Loucy (cell line): Measurements from ENCODE around the gene MTA1.

Experiments used
- H2AFZ ChIP-seq: fragments of 200-600 bp; sonication (generic); 2 replicates; pipeline ENCODE4 v1.6.0; 2016; ENCODE audit warnings: antibody characterized with exemption, mild to moderate bottlenecking, low read length, moderate library complexity
- H3F3A ChIP-seq: fragments of 200-600 bp; 2 replicates; pipeline ENCODE4 v1.6.0; 2016; ENCODE audit warnings: antibody characterized with exemption, low read depth, mild to moderate bottlenecking
- H3K27me3 ChIP-seq: fragments of 200-600 bp; sonication (generic); 2 replicates; pipeline ENCODE4 v1.6.1; 2014; ENCODE audit warnings: low read length, mild to moderate bottlenecking; ENCODE audit not compliant: insufficient read depth, poor library complexity, severe bottlenecking
- H3K36me3 ChIP-seq: fragments of 200-600 bp; sonication (generic); 2 replicates; pipeline ENCODE4 v1.6.1; 2016; ENCODE audit warnings: low read length; ENCODE audit not compliant: insufficient read depth
- H3K4me1 ChIP-seq: fragments of 200-600 bp; sonication (generic); 2 replicates; pipeline ENCODE4 v1.5.1; 2014; ENCODE audit warnings: low read length, mild to moderate bottlenecking; ENCODE audit not compliant: insufficient read depth, poor library complexity, severe bottlenecking
- H3K4me2 ChIP-seq: fragments of 200-600 bp; sonication (generic); 2 replicates; pipeline ENCODE4 v1.6.0; 2014; ENCODE audit warnings: antibody characterized with exemption, low read length, low read depth, mild to moderate bottlenecking; ENCODE audit not compliant: poor library complexity, severe bottlenecking
- H3K4me3 ChIP-seq: fragments of 200-600 bp; sonication (generic); 2 replicates; pipeline ENCODE4 v1.5.1; 2014; ENCODE audit warnings: low read length, mild to moderate bottlenecking, mixed read lengths; ENCODE audit not compliant: poor library complexity, severe bottlenecking
- H3K79me2 ChIP-seq: fragments of 200-600 bp; sonication (generic); 2 replicates; pipeline ENCODE4 v1.6.1; 2014; ENCODE audit warnings: low read length; ENCODE audit not compliant: insufficient read depth
- H3K9ac ChIP-seq: fragments of 200-600 bp; sonication (generic); 2 replicates; pipeline ENCODE4 v1.6.0; 2014; ENCODE audit warnings: mild to moderate bottlenecking, low read depth, low read length, moderate library complexity; ENCODE audit not compliant: poor library complexity, severe bottlenecking
- H3K9me2 ChIP-seq: fragments of 200-600 bp; sonication (generic); replicated peaks from 2 replicates; pipeline ENCODE4 v1.6.1; 2016; ENCODE audit warnings: low read depth, low read length, mixed read lengths
- H3K9me3 ChIP-seq: fragments of 200-600 bp; sonication (generic); 2 replicates; pipeline ENCODE4 v1.6.1; 2014; ENCODE audit warnings: mild to moderate bottlenecking, antibody characterized with exemption, low read length, low read depth; ENCODE audit not compliant: insufficient read depth
- H4K20me1 ChIP-seq: fragments of 200-600 bp; sonication (generic); 2 replicates; pipeline ENCODE4 v1.6.0; 2014; ENCODE audit warnings: antibody characterized with exemption, low read length, mild to moderate bottlenecking; ENCODE audit not compliant: insufficient read depth, poor library complexity, severe bottlenecking
- EZH2phosphoT487 ChIP-seq: fragments of 200-600 bp; IDR thresholded peaks from 2 replicates; pipeline ENCODE4 v1.6.1; 2018; ENCODE audit warnings: antibody characterized with exemption, mild to moderate bottlenecking, moderate library complexity, borderline replicate concordance
- TF ChIP-seq, protein P1 (sequence below): fragments of 200-600 bp; sonication (generic); conservative IDR thresholded peaks from 2 replicates; pipeline ENCODE4 v1.5.1; 2014; ENCODE audit warnings: mild to moderate bottlenecking, antibody characterized with exemption, low read length

The MTA1 gene

DNA sequence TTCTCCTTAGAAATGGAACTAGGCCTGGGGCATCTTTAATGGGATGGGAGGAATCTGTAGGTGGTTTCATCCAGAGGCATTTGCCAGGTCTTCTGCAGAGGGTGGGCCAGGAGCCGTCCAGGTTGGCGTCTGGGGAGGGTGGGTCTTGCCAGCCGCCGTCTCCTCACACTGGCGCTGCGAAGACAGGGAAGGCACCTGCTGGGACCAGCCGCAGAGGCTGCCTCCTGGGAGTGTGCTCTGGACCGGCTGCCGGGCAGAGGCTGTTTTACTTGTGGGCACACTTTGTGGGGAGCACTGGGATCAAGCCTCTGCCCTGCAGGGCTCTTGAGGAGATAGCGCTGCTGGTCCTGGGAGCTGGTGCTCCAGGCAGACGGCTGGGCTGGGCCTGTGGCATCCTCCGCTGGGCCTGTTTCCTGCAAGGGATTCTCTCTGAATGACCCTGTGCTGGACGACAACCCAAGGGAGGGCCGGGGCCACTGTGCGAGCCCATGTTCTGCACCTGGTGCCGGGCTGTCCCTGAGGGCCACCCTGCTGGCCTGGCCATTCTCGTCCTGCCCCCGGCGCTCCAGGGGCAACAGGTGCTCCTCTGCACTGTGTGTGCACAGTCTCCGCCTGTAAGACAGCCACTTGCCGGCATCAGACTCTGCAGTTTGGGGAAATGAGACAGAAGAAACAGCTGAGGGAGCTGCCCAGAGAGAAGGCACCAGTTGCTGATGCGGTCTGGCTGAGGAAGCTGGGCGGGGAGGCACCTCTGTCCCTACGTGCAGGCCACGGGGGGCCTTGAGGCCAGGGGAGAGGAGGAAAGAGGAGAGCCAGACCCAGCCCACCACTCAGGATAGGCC lies 31.3 kb upstream of the MTA1 start:
- H3F3A ChIP-seq = no peaks in the 10 kb centered on the region

DNA sequence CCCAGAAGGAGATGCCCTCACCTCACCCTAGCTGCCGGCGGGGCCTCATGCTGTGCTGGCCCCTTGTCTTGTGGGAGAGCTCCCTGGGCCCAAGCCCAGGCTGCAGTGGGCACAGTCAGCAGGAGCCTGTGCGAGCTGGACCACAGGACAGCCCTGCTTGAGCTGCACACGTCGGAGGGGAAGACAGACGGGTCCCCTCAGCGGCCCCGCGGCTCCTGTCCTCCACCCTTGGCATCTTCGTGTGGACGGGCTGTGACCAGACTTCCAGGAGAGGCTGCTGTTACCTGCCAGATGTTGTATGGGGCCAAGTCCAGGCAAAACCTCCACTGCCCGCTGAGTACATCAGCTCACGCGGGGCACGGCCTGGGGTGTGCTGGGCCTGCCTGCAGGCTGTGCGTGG lies 30.7 kb upstream of the MTA1 start:
- H3K4me1 ChIP-seq = peaks cover 19% of the 10 kb centered on the region
- TF ChIP-seq EZH2phosphoT487 = no peak
- H3K27me3 ChIP-seq = no peaks in the 10 kb centered on the region
- H3K4me3 ChIP-seq = no peak overlapping the region
- H2AFZ ChIP-seq = no peak overlapping the region
- H3F3A ChIP-seq = no peaks in the 10 kb centered on the region
- H3K36me3 ChIP-seq = peaks cover 5% of the 10 kb centered on the region; the same call in 1 of the 2 replicates
- H3K9me3 ChIP-seq = no peaks in the 10 kb centered on the region
- H4K20me1 ChIP-seq = no peaks in the 10 kb centered on the region
- H3K4me2 ChIP-seq = no peak overlapping the region
- H3K9ac ChIP-seq = no peak overlapping the region
- H3K79me2 ChIP-seq = no peaks in the 10 kb centered on the region
- H3K9me2 ChIP-seq = no peaks in the 10 kb centered on the region

More for the DNA sequence above, 31.3 kb upstream of the MTA1 start:
- H3K79me2 ChIP-seq = no peaks in the 10 kb centered on the region
- no peaks in the 10 kb centered on the region for H3K9me2 ChIP-seq
- H3K4me2 ChIP-seq = no peak overlapping the region
- peaks cover 10% of the 10 kb centered on the region; the same call in 1 of the 2 replicates for H3K36me3 ChIP-seq
- no peak overlapping the region for H2AFZ ChIP-seq
- no peaks in the 10 kb centered on the region for H4K20me1 ChIP-seq
- no peak overlapping the region for H3K4me3 ChIP-seq
- H3K4me1 ChIP-seq = peaks cover 19% of the 10 kb centered on the region
- H3K9me3 ChIP-seq = no peaks in the 10 kb centered on the region
- no peak overlapping the region for H3K9ac ChIP-seq
- H3K27me3 ChIP-seq = no peaks in the 10 kb centered on the region
- no peak for TF ChIP-seq EZH2phosphoT487
- TF ChIP-seq, protein P1, sequence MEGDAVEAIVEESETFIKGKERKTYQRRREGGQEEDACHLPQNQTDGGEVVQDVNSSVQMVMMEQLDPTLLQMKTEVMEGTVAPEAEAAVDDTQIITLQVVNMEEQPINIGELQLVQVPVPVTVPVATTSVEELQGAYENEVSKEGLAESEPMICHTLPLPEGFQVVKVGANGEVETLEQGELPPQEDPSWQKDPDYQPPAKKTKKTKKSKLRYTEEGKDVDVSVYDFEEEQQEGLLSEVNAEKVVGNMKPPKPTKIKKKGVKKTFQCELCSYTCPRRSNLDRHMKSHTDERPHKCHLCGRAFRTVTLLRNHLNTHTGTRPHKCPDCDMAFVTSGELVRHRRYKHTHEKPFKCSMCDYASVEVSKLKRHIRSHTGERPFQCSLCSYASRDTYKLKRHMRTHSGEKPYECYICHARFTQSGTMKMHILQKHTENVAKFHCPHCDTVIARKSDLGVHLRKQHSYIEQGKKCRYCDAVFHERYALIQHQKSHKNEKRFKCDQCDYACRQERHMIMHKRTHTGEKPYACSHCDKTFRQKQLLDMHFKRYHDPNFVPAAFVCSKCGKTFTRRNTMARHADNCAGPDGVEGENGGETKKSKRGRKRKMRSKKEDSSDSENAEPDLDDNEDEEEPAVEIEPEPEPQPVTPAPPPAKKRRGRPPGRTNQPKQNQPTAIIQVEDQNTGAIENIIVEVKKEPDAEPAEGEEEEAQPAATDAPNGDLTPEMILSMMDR = no peak

DNA sequence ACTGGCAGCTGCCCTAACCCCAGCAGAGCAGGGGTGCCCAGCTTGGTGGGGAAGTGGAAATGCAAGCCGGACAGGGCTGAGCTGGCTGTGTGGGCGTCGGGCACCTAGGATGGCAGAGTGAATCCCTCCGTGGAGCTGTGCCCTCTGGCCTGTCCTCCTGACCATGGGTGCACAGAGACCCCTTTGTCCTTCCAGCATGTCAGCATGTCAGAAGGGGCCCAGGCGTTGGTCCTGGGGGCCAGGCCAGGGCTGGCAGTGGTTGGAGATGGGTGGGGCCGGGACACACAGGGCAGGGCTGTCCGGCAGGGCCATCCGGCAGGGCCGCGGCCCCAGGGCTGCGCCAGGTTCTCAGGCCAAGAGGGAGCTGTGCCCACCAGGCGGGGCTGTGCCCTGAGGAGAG lies 30.1 kb upstream of the MTA1 start:
- Histone ChIP-seq H3K9me2 (no peaks in the 10 kb centered on the region), H3K4me1 (peaks cover 22% of the 10 kb centered on the region), H2AFZ (no peak overlapping the region), H3K4me2 (peak overlapping the region; percentile 61), H3F3A (no peaks in the 10 kb centered on the region), H3K9ac (peak overlapping the region; percentile 62), H3K36me3 (peaks cover 5% of the 10 kb centered on the region; the same call in 1 of the 2 replicates), H4K20me1 (no peaks in the 10 kb centered on the region), H3K4me3 (no peak overlapping the region), H3K9me3 (no peaks in the 10 kb centered on the region), H3K79me2 (no peaks in the 10 kb centered on the region), H3K27me3 (no peaks in the 10 kb centered on the region)
- no peak for TF ChIP-seq EZH2phosphoT487
- TF ChIP-seq, protein P1 = no peak
